Fibroblast of peridontal ligament (primary cell): ENCODE results near the gene PKIG.

Experiments
- DNase-seq: peaks from one replicate; pipeline ENCODE4 v3.0.0-alpha.2; 2010; ENCODE audit errors: extremely low read depth

The PKIG gene

GRCh38 chr20:44596876-44597275 is 14.5 kb downstream of the PKIG start:
- no peak for DNase-seq

GRCh38 chr20:44597516-44597915 is 15.1 kb downstream of the PKIG start:
- no peak for DNase-seq

GRCh38 chr20:44597930-44598329 is 15.6 kb downstream of the PKIG start:
- no peak for DNase-seq

GRCh38 chr20:44598423-44599305 is 16.3 kb downstream of the PKIG start:
- no peak for DNase-seq

GRCh38 chr20:44599715-44600114 is 17.3 kb downstream of the PKIG start:
- DNase-seq = no peak

- DNase-seq = no peak
Observed at GRCh38 chr20:44600301-44600700, 17.9 kb downstream of the PKIG start.

- no peak for DNase-seq
Observed at GRCh38 chr20:44600758-44601201, 18.4 kb downstream of the PKIG start.

- no peak for DNase-seq
Observed at GRCh38 chr20:44601236-44601671, 18.9 kb downstream of the PKIG start.

- peak; percentile 90 for DNase-seq
Observed at GRCh38 chr20:44601801-44602204, 19.4 kb downstream of the PKIG start.

GRCh38 chr20:44603327-44603726 is 20.9 kb downstream of the PKIG start:
- DNase-seq = no peak

- no peak for DNase-seq
Observed at GRCh38 chr20:44606725-44607441, 24.5 kb downstream of the PKIG start.

- DNase-seq = peak; percentile 34
Observed at GRCh38 chr20:44609006-44609515, 26.7 kb downstream of the PKIG start.

- peak; percentile 79 for DNase-seq
Observed at GRCh38 chr20:44609516-44610312, 27.3 kb downstream of the PKIG start.

GRCh38 chr20:44610313-44610962 is 28.1 kb downstream of the PKIG start:
- no peak for DNase-seq

- DNase-seq = no peak
Observed at GRCh38 chr20:44613575-44613974, 31.2 kb downstream of the PKIG start.

GRCh38 chr20:44614525-44614924 is 32.1 kb downstream of the PKIG start:
- DNase-seq = no peak

- DNase-seq = peak; percentile 36
Observed at GRCh38 chr20:44615169-44615791, 32.9 kb downstream of the PKIG start.

GRCh38 chr20:44615876-44616603 is 33.7 kb downstream of the PKIG start:
- no peak for DNase-seq

GRCh38 chr20:44616604-44616964 is 34.2 kb downstream of the PKIG start:
- no peak for DNase-seq

- DNase-seq = no peak
Observed at GRCh38 chr20:44618318-44618731, 35.9 kb downstream of the PKIG start.
